Sigmoid colon (tissue), 7 donors: ENCODE results near the gene MYO5C. TPM values are rescaled to one million over a fixed set of nuclear protein-coding genes. Genes with fewer than 3 reads are reported as not detected.

ENCODE experiments used
- DNase-seq: peaks from one replicate; pipeline ENCODE4 v3.0.0-alpha.2; 2019
- H3K27ac ChIP-seq, 4 donors: fragments of 200-600 bp; sonication (generic); one replicate each; pipeline ENCODE4 v1.5.1; 2016 to 2019; ENCODE audit warnings: mild to moderate bottlenecking in 1 of 4
- H3K27me3 ChIP-seq, 3 donors: fragments of 200-600 bp; sonication (generic); one replicate each; pipeline ENCODE4 v1.5.1; 2019; ENCODE audit warnings: mild to moderate bottlenecking in 1 of 3
- H3K36me3 ChIP-seq, 4 donors: fragments of 200-600 bp; sonication (generic); one replicate each; pipeline ENCODE4 v1.5.1; 2016 to 2019
- H3K4me1 ChIP-seq, 4 donors: fragments of 200-600 bp; sonication (generic); one replicate each; pipeline ENCODE4 v1.5.1; 2017 to 2019
- H3K4me3 ChIP-seq, 4 donors: fragments of 200-600 bp; sonication (generic); one replicate each; pipeline ENCODE4 v1.5.1; 2017 to 2019; ENCODE audit warnings: mild to moderate bottlenecking in 2 of 4, moderate library complexity in 1 of 4
- H3K9me3 ChIP-seq, 4 donors: fragments of 200-600 bp in 3 of 4; sonication (generic) in 3 of 4; one replicate each; pipeline versions ENCODE4 v1.5.1 to v1.6.1; 2013 to 2019
- CTCF ChIP-seq, 4 experiments: fragments of 450-650 bp in 3 of 4; fragments of 200-600 bp in 1 of 4; IDR thresholded peaks; one replicate each; pipeline ENCODE4 v1.5.1; 2016 to 2019; ENCODE audit warnings: antibody characterized with exemption in 4 of 4, mild to moderate bottlenecking in 3 of 4, moderate library complexity in 2 of 4
- EP300 ChIP-seq, 4 donors: sonication (generic); formaldehyde crosslinking; IDR thresholded peaks; one replicate each; pipeline ENCODE4 v1.6.1; 2017; ENCODE audit warnings: antibody characterized with exemption in 4 of 4
- POLR2A ChIP-seq, 2 donors: fragments of 450-650 bp; IDR thresholded peaks; one replicate each; pipeline ENCODE4 v1.6.1; 2016; ENCODE audit warnings: antibody characterized with exemption in 2 of 2, mild to moderate bottlenecking in 2 of 2, moderate library complexity in 2 of 2
- POLR2AphosphoS5 ChIP-seq, 4 donors: sonication (generic); formaldehyde crosslinking; IDR thresholded peaks; one replicate each; pipeline ENCODE4 v1.6.1; 2017; ENCODE audit warnings: antibody characterized with exemption in 4 of 4
- WGBS, 2 donors: extraction: QIAGEN DNeasy Blood & Tissue Kit; methylation state at CpG; one replicate each; pipeline ENCODE4 v1.1.7; 2013; 5-methylcytosine and 5-hydroxymethylcytosine counted together
- intact Hi-C: fragments of 100-400 bp; cut with DNase I; formaldehyde crosslinking; loops from one replicate; pipeline ENCODE4 v1.15.1; 2023
- polyA plus RNA-seq, 3 donors: library from polyadenylated mRNA; stranded (reverse); fragments of 200-250 nt; gene quantifications; one replicate each; pipeline ENCODE4 v1.2.3, GENCODE V29; 2013
- total RNA-seq, 4 donors: library from RNA; depleted of rRNA; stranded (reverse); fragments of >200 nt; gene quantifications; one replicate each; pipeline ENCODE4 v1.1.0, GENCODE V29; 2016
- donor health status: healthy with polysubstance abuse.
- donor health status: Bipolar disorder and iron deficiency.
- donor health status: healthy.

MYO5C gene
- total and polyA plus RNA-seq, 7 donors = 3.6 to 16.5 (median 11.9) TPM

DNA sequence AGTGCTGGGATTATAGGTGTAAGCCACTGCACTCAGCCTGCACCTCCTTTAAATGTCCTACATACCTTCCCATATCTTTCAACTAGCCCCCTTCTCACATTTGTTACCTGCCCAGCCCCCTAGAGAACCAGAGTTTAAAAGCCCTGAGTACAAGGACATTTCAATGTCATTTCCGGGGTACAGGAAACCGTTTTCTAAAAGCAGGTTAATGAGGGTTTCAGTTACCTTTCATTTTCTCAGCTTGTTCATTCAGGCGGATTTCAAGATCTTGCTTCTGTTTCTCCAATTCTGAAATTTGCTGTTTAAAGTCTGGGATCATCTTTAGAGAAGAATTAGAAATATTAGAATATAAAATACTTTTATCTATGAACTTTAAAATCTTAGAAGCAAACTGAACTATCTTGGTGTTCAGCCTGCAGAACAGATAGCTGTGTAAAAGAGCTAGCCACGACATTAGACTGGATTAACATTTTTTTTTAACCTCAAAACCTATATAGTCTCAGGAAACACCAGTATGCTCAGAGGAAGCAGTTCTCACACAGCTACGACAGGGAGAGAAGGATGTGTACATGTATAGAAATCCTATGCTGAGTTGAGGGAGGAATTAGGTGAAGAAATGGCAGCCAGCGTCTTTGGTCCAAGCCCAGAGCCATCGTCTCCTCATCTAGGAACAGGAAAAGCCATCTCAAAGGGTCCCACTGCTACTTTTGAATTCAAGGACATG lies 74.5 kb downstream of the MYO5C start:
- no peaks in the 10 kb centered on the region for H3K36me3 ChIP-seq
- H3K9me3 ChIP-seq = no peaks in the 10 kb centered on the region
- 50 to 86% methylated on average over 7 of the region's 7 CpGs for WGBS, 2 donors
- H3K4me1 ChIP-seq = no peaks in the 10 kb centered on the region
- H3K27me3 ChIP-seq = no peaks in the 10 kb centered on the region
- no peak overlapping the region for H3K27ac ChIP-seq
- DNase-seq = no peak
- H3K4me3 ChIP-seq = no peak overlapping the region
- TF ChIP-seq EP300 (IDR thresholded peaks at IDR 0.05) = no peak
- no peak for TF ChIP-seq POLR2AphosphoS5 (IDR thresholded peaks at IDR 0.05)
- TF ChIP-seq CTCF (IDR thresholded peaks at IDR 0.05) = no peak
- no peak for TF ChIP-seq POLR2A (IDR thresholded peaks at IDR 0.05)
- intact Hi-C loops = loop anchor here (5.0 to 10.0 kb wide), 2 partner anchors 146 to 329 kb away; no protein-coding TSS in a partner anchor

DNA sequence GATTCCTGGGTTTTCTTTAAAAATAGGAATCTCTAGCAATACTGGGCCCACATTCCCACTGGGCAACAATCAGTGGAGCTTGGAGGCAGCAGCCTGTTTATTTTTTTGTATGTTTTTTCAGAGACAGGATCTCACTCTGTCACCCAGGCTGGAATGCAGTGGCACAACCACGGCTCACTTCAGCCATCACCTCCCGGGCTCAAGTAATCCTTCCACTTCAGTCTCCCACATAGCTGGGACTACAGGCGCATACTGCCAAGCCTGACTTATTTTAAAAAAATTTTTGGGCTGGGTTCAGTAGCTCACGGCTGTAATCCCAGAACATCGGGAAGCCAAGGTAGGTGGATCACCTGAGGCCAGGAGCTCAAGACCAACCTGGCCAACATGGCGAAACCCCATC lies 75.4 kb downstream of the MYO5C start:
- no peaks in the 10 kb centered on the region for H3K27me3 ChIP-seq
- WGBS, 2 donors = 91% methylated on average over 6 of the region's 6 CpGs
- intact Hi-C loops = loop anchor here (5.0 to 10.0 kb wide), 2 partner anchors 145 to 328 kb away; no protein-coding TSS in a partner anchor

DNA sequence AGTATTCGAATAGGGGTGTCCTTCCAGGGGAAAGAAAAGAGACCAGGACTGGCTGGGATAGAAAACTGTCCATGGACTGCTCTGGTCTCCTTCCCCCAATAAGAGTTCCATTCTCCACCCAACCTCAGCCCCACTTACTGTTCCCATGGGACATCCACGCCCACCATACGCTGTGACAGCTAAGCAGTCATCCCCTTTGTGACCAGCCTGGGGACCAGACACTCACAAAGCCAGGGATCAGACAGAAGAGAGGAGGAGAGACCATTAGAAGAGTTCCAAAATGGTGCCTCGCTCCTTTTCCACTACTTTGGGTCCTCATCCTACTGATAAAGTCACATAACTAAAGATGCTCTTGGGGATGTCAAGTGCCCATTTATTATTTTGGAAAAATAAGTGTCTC lies 76.8 kb downstream of the MYO5C start:
- no peak overlapping the region for H3K27ac ChIP-seq
- TF ChIP-seq CTCF (IDR thresholded peaks at IDR 0.05) = no peak
- TF ChIP-seq POLR2A (IDR thresholded peaks at IDR 0.05) = no peak
- no peak for TF ChIP-seq EP300 (IDR thresholded peaks at IDR 0.05)
- no peak for TF ChIP-seq POLR2AphosphoS5 (IDR thresholded peaks at IDR 0.05)
- no peak for DNase-seq
- H3K36me3 ChIP-seq = no peaks in the 10 kb centered on the region
- no peaks in the 10 kb centered on the region for H3K27me3 ChIP-seq
- 95 to 96% methylated on average over 4 of the region's 4 CpGs for WGBS, 2 donors
- no peaks in the 10 kb centered on the region for H3K9me3 ChIP-seq
- no peak overlapping the region for H3K4me3 ChIP-seq
- no peaks in the 10 kb centered on the region for H3K4me1 ChIP-seq
- intact Hi-C loops = no loop called here

More for the DNA sequence above, 75.4 kb downstream of the MYO5C start:
- no peak for TF ChIP-seq EP300 (IDR thresholded peaks at IDR 0.05)
- TF ChIP-seq POLR2AphosphoS5 (IDR thresholded peaks at IDR 0.05) = no peak
- TF ChIP-seq POLR2A (IDR thresholded peaks at IDR 0.05) = no peak
- TF ChIP-seq CTCF (IDR thresholded peaks at IDR 0.05) = no peak
- Histone ChIP-seq H3K27ac (no peak overlapping the region), H3K4me1 (no peaks in the 10 kb centered on the region), H3K9me3 (no peaks in the 10 kb centered on the region), H3K36me3 (no peaks in the 10 kb centered on the region), H3K4me3 (no peak overlapping the region)
- no peak for DNase-seq

DNA sequence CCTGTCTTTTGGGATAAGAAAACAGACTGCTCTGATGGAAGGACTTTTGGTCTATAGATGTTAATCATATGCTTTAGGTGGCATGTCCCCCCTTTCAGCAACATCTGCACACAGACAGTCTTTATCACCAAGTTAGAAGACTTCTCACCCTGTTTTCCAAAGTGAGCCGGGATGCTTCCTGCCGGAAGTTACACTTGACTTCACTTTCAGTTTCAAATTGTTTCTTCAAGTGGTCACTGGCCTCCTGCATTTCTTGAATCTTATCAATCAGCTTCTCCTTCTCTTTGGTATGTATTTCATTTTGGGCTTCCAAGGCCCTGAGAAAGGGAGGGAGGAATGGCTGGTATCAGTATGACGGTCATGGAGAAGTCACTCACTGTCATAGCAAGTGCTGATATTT lies 77.2 kb downstream of the MYO5C start:
- H3K4me1 ChIP-seq = no peaks in the 10 kb centered on the region
- H3K27me3 ChIP-seq = no peaks in the 10 kb centered on the region
- DNase-seq = no peak
- H3K9me3 ChIP-seq = no peaks in the 10 kb centered on the region
- no peaks in the 10 kb centered on the region for H3K36me3 ChIP-seq
- intact Hi-C loops = no loop called here
- 83 to 89% methylated on average over 3 of the region's 3 CpGs for WGBS, 2 donors
- H3K27ac ChIP-seq = no peak overlapping the region
- H3K4me3 ChIP-seq = no peak overlapping the region
- TF ChIP-seq EP300 (IDR thresholded peaks at IDR 0.05) = no peak
- no peak for TF ChIP-seq POLR2AphosphoS5 (IDR thresholded peaks at IDR 0.05)
- no peak for TF ChIP-seq CTCF (IDR thresholded peaks at IDR 0.05)
- TF ChIP-seq POLR2A (IDR thresholded peaks at IDR 0.05) = no peak
